Fibroblast of villous mesenchyme (primary cell): ENCODE measurements around the gene NOS3. TPM values are rescaled to one million over a fixed set of nuclear protein-coding genes. Genes with fewer than 3 reads are reported as not detected.
"Not testable (repeated sequence)": the region's sequence is repeated elsewhere in the genome, so short reads cannot be mapped to it uniquely, and the experiment has no call there.

ENCODE experiments used
- DNase-seq: peaks from one replicate; pipeline ENCODE4 v3.0.0-alpha.2; 2010; ENCODE audit warnings: low read depth
- H3K4me3 ChIP-seq: 2 replicates; pipeline ENCODE4 v1.5.1; 2011; ENCODE audit warnings: low read depth, mild to moderate bottlenecking, low read length
- CTCF ChIP-seq: IDR thresholded peaks from 2 replicates; pipeline ENCODE4 v1.5.1; 2012; ENCODE audit warnings: low read depth, mild to moderate bottlenecking, low read length; ENCODE audit not compliant: insufficient read depth
- total RNA-seq: library from RNA; depleted of rRNA; stranded (reverse); fragments of >200 nt; gene quantifications from 2 replicates; pipeline ENCODE4 v1.2.3, GENCODE V29; 2012

Gene NOS3
- total RNA-seq, 1 donor: 1.3 TPM

GRCh38 chr7:151008511-151009323 is 17.9 kb downstream of the NOS3 start:
- peak; percentile 60 for DNase-seq
- TF ChIP-seq CTCF: peak; percentile 80
- peak overlapping the region; percentile 46 for H3K4me3 ChIP-seq

GRCh38 chr7:151009327-151010036 is 18.7 kb downstream of the NOS3 start:
- no peak for DNase-seq
- TF ChIP-seq CTCF: no peak
- no peak overlapping the region for H3K4me3 ChIP-seq

GRCh38 chr7:151010037-151010306 is 19.2 kb downstream of the NOS3 start:
- H3K4me3 ChIP-seq: peak overlapping the region; percentile 47
- TF ChIP-seq CTCF: no peak
- DNase-seq: no peak

- peak overlapping the region; percentile 47 for H3K4me3 ChIP-seq
- peak; percentile 62 for DNase-seq
- no peak for TF ChIP-seq CTCF
These were observed 19.7 kb downstream of the NOS3 start for GRCh38 chr7:151010307-151011096.

GRCh38 chr7:151011097-151011409 is 20.2 kb downstream of the NOS3 start:
- no peak for TF ChIP-seq CTCF
- no peak for DNase-seq

GRCh38 chr7:151011616-151012015 is 20.8 kb downstream of the NOS3 start:
- not testable (repeated sequence) for DNase-seq

More at GRCh38 chr7:151011097-151011409, 20.2 kb downstream of the NOS3 start:
- peak overlapping the region; percentile 47 for H3K4me3 ChIP-seq

More at GRCh38 chr7:151011616-151012015, 20.8 kb downstream of the NOS3 start:
- not testable (repeated sequence) for H3K4me3 ChIP-seq
